GM21825 (cell line): ENCODE results near the gene GPBAR1.
A peak's percentile ranks its signal among the peaks of the same experiment; 100 is the strongest.

ENCODE experiments used
- ATAC-seq: cut with Tn5 transposase; IDR thresholded peaks from one replicate; pipeline ENCODE4 v1.9.1; 2021; ENCODE audit warnings: mild to moderate bottlenecking, moderate library complexity; ENCODE audit not compliant: unreplicated experiment

GPBAR1 gene

DNA sequence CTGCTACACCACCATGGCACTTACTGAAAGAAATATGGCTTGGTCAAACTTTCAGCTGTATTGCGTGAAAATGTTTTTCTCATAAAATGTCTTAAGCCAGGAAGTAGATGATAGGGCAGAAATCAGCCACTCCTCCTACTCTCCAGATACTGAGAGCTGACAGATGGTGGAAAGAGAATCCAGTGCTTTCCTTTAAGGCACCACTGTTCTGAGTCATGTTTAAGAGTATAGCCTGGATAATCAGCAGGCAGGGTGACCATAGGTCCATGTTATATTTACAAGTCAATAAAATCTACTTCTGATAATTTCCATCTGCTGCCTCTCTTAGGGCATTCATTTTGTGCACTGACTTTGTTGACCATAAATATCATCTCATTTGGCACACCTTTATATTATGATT lies 21.9 kb upstream of the GPBAR1 start:
- ATAC-seq: no peak

DNA sequence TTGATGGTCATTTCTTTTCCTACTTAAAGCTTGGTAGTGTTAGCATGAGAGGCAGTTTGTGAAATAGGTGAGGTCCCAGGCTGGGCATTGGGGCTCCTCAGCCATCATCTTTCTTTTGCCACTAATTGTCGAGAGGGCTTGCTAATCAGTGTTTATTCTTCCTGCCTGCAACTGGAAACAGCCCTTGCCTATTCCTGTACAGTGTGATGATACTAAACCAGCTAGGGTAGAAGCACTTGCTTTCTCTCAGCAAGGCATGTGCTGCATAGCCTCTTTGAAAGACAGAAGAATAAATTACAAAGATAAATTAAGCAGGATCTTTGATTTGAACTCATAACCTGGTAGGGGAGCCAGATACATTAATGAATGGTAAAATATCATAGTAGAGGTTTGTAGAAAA lies 16.6 kb upstream of the GPBAR1 start:
- ATAC-seq: no peak

DNA sequence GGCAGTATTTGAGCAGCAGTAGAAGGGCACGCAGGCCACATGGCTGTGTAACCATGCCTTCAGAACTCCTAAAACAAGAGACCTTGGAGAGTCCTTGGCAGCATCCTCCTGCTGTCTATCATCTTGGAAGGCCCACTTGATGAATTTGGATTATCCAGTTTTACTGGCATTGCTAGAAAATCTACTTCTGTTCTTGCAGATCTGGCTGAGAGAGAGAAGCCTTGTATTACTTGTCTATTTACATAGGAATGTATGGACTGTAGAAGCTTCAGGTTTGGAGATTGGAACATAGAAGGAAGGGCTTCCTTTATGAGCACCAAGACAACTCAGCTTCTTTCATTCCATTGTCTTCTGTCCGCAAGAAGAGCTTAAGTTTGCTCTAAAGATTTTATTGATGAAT lies 16.1 kb upstream of the GPBAR1 start:
- ATAC-seq: no peak

DNA sequence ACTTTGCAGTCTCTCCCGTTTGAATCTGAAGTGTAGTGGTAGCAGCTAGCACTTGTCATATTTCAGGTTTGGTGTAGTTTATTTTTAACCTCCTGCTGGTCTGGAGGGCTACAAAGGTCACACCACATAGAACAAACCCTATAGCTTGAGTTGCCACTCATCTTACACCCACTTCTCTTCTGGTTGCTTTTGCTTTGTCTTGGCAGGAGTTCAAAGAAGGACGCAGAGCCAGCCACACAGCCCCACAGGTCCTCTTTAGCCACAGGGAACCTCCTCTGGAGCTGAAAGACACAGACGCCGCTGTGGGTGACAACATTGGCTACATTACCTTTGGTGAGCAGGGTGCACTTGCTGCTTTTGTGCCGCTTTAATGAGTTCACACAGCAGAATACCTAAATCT lies 15.6 kb upstream of the GPBAR1 start:
- ATAC-seq: no peak

DNA sequence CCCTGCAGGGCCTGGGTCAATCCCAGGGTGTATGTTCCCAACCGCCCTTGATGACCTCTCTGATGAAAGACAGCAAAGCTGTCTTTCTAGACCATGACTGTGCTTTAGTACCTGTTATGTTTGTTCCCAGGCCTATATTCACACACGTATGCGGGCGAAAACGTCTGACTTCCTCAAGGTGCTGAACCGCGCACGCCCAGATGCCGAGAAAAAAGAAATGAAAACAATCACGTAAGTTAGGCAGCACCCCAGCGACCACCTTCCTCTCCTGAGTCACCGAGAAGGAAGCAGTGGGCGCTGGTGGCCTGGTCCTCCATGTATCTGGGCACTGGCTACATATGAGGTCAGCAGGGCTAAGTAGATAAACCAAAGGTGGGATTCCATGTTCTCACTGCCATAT lies 11.1 kb upstream of the GPBAR1 start:
- no peak for ATAC-seq

DNA sequence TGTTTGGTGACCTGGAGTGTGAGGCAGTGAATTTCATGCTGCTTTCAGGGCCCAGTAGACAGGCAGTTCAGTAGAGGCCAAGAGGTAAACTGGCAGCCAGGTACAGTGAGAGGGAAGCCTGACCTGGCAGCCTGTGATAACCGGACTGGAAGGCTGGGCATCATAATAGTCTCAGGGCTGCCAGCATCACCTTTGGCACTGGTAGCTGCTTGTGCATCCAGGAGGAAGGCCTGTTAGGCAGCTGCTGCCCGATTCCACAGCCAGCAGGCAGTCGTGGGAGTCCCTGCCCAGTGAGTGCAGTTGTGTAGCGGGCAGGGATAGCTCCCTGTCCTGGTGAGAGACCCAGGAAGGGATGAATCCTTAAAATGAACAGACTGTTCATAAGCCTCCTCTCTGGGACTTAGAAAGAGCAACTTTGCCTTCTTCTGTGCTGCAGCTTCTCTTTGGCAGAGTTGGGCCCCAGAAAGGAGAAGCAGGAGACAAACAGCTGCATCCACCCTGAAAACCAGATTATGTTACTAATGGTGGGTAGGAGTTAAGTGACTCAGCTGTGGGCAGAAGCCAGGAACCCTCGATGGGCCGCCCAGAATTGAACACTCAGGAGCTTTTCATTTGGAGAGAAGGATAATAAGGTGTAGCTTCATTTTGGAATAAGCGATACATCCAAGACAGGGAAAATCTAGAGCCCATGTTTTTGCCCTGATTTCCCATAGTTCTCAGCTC lies 8.1 kb upstream of the GPBAR1 start:
- ATAC-seq: no peak

DNA sequence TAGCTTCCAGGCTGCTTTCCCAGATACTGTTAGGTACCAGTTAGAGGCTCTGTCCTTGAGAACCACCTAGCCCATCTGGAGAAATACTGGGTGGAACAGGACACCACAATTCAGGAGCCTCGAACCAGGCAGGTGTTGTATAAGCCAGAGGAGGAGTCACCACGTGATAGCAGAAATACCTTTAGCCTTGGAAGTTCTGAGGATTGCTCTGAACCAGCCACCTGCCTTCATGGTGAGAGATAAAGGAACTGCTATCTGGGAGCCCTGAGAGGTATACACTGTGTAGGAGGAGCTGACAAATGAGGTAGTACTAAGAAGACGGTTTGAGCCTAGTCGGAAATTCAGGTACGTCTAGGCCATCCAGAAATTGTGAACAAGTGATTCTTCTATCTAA lies 7.6 kb upstream of the GPBAR1 start:
- ATAC-seq: no peak

DNA sequence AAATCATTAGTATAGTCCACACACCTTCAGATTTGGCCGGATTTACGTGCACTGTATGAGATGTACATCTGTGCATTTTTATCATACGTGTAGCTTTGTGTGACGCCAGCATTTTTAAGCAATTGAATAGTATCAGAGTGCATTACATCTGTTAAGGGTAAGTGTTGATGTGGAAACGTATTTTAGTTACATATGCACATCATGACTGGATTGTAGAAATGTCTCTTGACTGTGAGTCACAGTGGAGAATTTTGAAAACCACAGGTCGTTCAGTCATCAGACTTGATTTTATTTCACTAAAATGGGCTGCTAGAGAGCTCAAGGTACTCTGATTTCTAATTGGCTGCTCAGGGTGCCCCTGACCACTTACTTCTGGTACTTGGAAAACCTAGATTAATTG lies 5.4 kb upstream of the GPBAR1 start:
- ATAC-seq: no peak

DNA sequence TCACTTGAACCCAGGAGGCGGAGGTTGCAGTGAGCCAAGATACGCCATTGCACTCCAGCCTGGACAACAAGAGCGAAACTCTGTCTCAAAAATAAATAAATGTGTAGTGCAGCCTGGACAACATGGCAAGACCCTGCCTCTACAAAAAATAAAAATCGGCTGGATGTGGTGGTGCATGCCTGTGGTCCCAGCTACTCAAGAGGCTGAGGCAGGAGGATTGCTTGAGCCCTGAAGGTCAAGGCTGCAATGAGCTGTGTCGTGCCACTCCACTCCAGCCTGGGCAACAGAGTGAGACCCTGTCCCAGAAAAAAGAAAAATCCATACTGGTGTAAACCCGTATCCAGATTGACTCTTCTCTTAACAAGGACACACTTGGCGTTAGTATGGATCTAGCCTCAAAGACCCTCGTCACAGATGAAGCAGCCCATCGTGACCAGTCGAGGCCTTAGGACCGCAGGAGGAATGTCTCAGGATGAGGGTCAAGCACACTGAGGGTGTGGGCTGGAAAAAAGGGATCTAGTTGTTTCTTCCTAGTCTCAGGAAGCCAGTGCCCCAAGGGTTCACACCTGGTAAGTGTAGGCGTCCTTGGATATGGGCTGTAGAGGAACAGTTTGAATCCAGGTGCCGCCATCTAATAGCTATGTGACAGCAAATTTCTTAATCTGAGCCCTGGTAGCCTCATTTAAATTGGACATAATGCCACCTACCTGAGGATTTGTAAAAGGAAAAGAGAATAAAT lies 4.0 kb upstream of the GPBAR1 start:
- no peak for ATAC-seq

DNA sequence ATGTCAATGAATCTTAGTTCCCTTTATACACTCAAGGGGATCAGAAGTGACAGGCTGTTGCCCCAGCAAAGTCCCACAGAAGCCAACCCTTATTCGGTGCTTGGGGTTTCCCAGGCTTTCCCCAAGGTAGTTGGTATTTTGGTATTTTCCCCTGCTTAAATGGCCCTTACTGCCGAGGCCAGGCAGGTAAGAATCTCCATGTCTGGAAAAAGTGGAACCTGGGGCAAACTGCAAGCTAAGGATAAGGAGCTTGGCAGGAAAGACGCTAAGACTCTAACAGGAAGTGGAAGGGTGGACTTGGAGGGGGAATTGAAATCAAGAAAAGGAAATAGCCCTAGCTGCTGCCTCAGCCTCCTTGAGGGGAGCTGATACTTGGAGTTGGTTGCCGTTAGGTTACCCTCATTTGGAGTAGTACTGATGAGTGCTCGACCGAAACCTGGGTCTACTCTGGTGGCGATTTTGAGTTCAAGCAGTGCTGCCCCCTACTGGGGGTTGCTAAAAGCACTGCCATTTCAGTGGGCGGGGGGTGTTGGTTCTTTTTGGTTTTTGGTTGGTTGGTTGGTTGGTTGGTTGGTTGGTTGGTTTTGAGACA lies 3.3 kb upstream of the GPBAR1 start:
- peak; percentile 69 for ATAC-seq

DNA sequence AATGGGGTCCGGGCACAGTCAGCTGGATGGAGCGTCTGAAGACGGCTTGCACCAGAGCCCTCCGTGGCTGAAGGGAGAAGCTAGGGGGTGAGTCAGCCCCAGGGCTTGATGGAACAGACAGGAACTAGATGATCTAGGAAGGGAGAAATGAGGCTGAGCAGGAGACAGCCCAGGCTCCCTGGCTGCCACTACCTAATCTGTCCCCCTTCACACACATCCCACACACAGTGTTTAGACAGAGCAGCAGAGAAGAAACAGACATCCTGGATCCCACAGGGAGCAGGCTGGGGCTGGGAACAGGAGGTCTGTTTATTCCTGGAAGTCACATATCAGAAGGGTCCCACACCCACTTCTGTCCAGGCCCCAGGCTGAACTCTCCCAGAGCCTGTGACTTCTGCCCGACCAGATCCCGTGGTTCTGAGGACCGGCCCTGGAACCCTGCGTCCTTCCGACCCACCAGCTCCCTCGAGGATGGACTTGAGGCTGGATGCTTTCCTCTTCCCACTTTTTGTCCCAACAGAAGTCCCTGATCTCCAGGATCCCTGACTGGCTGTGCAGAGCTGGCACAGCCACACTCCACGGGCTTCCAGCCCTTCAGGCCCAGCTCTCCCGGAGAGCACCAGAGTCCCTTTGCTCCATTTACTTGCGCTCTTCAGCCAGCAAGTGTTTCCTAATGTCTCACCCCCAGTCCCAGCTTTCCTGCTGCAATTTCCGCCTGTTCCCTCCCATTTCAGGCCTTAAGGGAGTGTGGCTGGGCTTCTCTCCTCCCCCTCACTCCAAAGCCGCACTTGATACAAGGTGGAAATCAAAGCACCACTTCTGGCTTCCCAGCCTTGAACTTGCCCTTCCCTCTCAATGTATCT lies 1.5 kb upstream of the GPBAR1 start:
- no peak for ATAC-seq

DNA sequence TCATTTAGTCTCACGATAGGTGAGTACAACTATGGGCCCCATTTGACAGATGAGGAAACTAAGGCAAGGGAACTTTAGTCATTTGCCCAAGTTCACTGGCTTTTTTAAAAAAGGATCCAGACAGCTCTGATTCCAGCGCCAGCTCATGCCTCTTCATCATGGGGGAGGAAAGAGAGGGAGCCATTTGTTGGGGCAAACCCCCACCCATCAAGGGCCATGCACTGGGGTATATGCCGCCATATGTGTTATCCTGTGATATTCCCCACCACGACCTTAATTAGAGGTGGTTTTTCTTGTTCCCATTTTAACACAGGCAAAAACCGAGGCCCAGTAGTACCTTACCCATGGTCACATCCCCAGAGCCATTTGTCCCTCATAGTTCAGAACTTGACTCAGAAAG lies 649 bp upstream of the GPBAR1 start:
- no peak for ATAC-seq

DNA sequence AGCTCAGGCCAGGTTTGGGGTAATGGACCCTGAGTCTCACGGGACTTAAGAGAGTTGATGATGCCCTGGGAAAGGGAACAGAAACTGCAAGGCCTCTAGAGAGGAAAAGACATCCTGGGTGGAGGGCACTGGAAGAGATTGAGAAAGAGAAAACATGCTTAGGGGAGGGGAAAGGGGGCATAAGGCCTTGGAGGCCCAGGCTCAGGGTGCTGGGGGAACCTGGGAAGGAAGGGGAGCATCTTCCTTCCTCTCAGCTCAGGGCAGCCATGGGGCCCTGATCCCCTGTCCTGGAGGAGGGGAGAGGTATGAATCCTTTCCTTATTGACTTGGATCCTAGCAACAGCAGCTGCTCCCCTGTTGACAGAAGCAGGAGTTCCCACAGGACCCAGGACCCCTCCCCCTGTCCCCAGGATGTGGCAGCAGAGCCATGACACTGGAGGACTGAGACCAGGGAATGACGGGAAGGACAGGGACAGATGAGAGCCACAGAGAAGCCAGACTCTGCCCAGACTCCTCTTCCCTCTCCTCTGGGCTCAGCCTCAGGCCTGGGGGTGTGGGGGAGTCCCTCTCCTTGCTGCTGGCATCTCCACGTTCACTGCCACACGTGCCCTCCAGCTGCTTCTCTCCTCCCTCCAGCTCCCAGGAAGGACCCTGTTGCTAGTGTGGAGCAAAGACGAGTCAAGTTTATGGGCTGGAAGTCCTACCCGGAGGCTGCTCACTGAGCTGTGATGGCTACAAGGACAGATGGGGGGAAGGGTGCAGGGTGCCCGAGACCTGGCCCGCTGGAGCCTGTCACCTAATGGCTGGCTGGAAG lies 815 bp downstream of the GPBAR1 start:
- no peak for ATAC-seq

DNA sequence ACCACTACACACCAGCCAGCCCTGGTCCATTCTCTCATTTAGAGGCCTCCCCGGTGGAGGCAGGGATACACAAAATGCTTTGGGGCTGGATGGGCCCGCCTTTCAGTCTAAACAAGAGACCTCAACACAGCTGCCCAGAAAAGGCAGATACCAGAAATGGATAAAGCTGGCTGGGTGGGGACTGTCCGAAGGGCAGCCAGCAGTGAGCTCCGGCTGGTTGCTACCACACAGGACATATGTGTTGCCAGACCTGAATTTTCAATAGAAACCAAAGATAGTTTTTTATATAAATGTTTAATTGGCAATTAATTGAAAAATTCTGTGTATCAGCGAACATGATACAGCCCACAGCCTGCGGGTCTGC lies 1.4 kb downstream of the GPBAR1 start:
- no peak for ATAC-seq

DNA sequence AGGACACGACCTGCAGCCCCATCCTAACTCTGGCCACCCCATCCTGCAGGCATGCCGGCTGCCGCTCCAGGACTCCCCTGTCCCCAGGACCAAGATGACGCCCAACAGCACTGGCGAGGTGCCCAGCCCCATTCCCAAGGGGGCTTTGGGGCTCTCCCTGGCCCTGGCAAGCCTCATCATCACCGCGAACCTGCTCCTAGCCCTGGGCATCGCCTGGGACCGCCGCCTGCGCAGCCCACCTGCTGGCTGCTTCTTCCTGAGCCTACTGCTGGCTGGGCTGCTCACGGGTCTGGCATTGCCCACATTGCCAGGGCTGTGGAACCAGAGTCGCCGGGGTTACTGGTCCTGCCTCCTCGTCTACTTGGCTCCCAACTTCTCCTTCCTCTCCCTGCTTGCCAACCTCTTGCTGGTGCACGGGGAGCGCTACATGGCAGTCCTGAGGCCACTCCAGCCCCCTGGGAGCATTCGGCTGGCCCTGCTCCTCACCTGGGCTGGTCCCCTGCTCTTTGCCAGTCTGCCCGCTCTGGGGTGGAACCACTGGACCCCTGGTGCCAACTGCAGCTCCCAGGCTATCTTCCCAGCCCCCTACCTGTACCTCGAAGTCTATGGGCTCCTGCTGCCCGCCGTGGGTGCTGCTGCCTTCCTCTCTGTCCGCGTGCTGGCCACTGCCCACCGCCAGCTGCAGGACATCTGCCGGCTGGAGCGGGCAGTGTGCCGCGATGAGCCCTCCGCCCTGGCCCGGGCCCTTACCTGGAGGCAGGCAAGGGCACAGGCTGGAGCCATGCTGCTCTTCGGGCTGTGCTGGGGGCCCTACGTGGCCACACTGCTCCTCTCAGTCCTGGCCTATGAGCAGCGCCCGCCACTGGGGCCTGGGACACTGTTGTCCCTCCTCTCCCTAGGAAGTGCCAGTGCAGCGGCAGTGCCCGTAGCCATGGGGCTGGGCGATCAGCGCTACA lies 2.1 kb downstream of the GPBAR1 start:
- no peak for ATAC-seq

DNA sequence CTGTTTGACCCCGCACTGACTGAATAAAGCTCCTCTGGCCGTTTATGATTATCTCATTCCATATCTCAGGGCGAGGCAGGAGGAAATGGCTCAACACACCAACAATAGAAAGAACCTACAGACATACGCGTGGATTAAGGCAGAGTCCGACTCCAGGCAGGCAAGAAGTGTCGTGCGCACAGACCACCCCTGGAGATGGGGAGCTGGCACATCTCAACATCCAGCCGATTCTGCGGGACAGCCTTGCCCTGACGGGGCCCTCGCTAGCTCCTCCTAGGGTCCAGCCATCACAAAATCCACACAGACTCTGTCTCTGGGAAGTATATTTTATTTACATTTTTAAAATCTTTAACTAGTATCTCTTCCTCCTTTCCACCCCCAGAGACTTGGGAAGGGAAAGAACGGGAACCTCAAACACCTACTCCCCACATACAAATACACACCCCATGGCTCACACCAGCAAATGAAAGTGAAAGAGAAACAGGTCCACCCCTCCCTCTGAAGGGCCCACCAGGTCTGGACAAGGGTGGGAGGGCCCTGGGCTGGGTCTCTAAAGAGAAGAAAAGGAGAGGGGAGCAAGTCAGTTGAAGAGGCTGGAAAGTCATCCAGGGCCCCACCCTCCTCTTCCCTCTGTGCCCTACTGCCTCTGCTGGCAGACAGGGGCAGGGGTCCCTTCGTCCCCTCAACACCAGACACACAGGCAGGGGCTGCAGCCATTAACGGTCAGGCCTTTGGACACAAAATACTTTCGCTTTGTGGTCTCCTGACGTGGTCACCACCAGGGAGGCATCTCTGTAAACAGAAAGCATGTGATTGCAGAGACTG lies 3.2 kb downstream of the GPBAR1 start:
- no peak for ATAC-seq

DNA sequence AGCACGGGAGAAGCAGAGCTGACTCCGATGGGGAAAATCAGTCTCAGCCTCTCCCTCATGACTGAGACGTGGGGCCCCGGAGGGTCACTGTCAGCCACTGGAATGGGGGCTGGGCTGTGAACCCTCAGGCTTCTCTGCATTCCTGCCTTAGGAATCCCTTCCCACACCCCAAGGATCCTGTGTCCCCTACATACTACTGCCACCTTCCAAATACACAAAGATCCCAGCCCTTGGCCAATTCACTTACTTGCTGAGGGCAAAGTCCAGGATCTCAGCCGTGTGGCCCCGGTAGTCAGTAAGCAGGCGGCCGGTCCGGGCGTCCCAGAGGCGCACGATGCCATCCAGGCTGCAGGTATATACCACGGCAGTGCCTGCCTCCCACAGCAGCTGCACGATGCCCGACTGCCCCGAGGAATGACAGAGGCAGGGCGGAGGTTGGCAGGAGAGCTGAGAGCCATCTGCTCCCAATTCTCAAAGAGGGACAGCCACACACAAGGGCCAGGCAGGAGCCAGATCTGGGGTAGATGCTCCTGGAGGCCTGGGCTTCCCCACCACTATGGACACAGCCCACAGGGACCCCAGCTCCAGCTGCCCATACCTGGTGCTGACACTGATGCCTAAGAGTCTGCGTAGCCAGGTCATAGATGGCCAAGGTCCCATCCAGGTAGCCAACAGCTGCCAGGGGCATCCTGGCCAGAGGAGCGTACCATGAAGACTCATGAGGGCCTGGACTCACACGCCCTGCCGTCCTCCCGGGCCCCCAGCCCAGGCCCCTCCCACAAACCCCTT lies 4.2 kb downstream of the GPBAR1 start:
- no peak for ATAC-seq

DNA sequence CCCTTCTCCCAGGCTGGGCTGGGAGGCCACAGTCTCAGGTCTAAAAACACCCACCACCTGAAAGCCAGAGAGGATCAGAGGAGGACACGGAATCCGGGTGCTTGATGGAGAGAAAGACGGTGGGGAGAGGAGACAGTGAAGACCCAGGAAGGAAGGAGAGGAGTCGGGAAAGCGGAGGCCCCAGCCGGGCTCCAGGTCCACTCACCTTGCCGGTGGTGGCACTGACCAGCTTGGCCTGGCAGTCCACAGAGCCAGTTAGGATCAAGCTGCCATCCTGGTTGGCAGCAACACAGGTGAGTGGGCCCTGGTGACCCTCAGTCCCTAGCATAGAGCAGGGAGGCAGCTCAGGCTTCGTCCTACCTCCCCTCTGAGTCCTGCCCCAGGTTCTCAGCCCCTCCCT lies 4.8 kb downstream of the GPBAR1 start:
- no peak for ATAC-seq
